NCI-H460 (cell line): ENCODE data around the gene POP7. TPM values are rescaled to one million over a fixed set of nuclear protein-coding genes. Genes with fewer than 3 reads are reported as not detected.

Experiments
- DNase-seq: peaks from one replicate; pipeline ENCODE4 v3.0.0-alpha.2; 2016; ENCODE audit warnings: low read depth; ENCODE audit errors: extremely low read depth
- total RNA-seq: library from RNA; depleted of rRNA; stranded (reverse); fragments of >200 nt; shearing (Covaris generic); gene quantifications from 2 replicates; pipeline ENCODE4 v1.2.3, GENCODE V29; 2014

Gene POP7
- total RNA-seq, 1 experiment from 2014 or later = 45.7 TPM

DNA sequence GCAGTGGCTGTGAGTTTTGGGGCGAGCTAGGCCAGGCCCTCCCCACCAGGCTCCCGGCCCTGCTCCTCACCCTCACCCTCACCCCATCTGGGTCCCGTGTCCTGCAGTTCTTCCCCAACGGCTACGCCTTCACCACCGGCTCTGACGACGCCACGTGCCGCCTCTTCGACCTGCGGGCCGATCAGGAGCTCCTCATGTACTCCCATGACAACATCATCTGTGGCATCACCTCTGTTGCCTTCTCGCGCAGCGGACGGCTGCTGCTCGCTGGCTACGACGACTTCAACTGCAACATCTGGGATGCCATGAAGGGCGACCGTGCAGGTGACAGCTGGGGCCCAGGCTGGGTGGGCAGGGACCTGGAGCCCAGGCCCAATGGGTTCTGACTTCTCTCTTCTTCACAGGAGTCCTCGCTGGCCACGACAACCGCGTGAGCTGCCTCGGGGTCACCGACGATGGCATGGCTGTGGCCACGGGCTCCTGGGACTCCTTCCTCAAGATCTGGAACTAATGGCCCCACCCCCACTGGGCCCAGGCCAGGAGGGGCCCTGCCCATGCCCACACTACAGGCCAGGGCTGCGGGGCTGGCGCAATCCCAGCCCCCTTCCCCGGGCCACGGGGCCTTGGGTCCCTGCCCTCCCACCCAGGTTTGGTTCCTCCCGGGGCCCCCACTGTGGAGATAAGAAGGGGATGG is 27.5 kb upstream of the POP7 start:
- DNase-seq = no peak

DNA sequence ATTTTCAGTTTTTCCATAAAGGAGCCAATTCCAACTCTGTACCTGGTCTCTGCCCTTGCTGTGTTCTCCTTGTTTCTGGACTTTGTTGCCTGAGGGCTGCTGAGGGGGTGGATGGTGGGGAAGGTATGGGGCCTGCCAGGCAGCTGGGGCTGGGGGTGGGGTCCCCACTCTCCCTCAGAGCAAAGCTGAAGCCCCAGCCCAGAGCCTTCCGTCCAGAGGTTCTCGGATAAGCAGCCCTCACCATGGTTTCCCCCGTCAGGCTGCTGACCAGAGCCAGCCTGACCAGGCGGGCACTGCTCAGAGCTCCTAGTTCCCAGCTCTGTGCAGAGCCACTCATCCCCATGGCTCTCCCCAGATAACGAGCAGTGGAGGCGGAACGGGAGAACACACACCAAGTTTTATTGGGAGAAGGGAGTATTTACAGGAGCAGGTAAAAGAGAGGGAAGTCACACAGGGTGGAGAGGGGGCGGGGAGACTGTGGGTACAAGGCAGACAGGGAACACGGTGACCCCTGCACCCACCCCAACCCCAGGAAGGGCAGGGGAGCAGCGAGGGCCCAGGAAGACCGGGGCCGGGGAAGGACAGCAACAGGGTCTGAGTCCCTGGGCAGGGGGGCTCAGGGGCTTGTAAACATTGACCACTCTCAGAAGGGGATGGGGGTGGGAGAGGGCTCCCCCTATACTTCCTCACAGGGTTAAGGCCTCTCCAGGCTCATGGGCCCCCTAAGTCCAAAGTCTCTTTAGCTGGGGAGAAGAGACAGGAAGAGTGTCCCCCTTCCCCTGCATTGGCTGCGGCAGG is 26.6 kb upstream of the POP7 start:
- DNase-seq = no peak

DNA sequence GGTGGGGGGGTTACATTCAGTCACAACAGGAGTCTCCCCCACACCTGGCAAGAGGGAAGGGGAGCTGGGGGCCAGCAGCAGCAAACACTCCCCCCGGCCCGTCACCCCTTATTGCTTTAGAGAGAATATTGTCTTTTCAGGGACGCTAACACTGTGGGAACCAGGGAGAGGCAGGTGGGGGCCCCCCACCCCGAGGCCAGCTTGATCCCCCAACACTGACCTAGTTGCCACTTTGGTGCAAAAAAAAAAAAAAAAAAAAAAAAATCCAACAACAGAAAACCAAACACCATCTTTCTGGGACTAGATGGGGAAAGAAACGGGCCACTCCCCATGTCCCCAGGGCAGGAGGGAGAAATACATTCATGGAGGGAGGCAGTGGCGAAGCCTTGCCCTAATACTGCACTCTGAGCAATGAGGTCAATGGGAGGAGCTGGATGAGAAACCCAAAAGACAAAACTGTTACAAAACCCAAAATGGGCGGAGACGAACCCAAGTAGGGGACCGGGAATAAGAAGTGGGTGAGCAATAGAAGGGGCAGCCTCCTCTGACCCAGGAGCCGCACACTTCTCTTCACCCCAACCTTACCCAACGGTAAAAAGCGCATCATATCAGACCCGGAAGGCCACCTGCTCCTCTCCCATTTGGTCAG is 25.9 kb upstream of the POP7 start:
- no peak for DNase-seq

DNA sequence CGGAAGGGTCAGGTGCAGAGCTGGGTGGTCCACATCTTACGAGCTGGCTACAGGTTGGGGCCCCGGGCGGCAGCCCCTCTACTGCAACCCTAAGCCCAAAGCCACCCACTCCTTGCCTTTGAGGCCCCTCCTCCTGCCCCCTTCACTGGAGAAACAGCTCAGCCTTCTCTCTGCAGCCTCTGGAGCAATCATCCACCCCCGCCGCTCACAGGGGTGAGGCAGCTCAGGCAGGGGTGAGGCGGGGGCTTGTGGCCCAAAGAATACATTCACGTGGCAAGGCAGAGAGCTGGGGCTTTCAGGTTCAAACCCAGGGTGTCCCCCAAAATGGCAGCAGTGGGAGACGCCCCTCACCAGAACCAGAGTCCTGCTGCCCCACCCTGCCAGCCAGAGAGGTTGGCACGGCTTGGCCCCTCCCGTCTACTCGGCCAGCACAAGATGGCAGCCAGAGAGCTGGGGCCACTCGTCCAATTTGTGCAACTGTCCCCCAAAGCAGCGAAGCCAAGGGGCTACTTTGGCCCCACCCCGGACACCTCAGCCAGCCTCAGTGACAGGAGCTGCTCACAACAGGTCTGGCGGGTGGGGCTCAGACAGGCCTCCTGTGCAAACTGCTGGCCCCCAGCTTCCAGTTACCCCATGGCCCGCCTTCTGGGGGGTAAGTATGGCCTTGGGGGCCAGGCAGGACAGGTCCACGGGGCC is 25.2 kb upstream of the POP7 start:
- no peak for DNase-seq

DNA sequence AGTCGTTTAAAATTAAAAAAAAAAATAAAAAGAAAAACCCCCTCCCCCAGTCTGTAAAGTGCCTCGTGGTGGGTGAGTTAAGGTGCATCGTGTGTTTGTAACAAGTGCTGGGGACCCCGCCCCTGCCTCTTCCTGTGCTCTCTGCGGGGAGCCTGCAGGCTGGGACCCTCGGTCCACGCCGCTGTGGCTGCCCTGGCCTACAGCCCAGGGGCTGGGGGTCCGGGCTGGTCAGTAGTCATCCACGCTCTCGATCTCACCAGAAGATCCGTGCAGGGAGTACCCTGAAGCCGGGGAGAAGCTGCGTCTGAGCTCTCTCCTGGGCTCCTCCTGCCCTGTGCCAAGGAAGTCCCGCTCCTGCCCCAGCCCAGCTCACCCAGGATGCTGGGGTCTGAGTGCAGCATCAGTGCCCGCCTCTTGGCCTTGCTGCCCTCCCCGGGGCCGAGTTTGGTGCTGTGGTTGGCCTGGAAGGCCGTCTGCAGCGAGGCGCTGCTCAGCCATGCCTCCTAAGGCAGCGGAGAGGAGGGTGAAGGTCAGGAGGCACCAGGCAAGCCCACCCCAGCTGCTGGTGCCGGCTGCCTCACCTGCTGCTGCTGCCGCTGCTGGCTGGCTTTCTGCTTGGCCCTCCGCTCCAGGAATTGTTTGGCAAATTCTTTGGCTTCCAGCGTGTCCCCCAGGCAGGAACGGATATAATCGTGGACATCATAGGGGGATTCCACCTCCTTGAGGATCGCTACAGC is 24.3 kb upstream of the POP7 start:
- DNase-seq = no peak

DNA sequence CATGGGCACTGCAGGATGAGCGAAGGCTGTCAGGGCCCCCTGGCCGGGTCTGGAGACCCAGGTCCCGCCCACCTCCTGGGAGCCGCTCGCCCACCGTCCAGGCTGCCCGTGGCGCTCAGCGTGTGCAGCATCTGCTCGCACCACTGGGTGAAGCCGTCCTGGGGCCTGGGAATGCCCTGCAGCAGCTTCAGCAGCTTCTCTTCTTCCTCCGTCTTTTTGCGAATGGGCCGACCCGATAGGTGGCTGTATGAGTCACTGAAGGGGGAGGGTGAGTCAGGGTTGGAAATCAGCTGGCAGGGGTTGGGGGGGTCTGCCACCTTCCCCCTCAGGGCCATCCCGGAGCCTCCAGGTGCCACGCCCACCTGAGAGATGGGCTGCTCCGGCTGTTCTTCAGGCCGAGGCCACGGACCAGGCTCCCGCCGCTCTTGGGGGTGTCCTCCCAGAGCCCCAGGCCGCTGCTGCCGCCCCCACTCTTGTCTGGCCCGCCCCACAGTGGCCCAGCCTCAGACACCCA is 23.6 kb upstream of the POP7 start:
- no peak for DNase-seq

DNA sequence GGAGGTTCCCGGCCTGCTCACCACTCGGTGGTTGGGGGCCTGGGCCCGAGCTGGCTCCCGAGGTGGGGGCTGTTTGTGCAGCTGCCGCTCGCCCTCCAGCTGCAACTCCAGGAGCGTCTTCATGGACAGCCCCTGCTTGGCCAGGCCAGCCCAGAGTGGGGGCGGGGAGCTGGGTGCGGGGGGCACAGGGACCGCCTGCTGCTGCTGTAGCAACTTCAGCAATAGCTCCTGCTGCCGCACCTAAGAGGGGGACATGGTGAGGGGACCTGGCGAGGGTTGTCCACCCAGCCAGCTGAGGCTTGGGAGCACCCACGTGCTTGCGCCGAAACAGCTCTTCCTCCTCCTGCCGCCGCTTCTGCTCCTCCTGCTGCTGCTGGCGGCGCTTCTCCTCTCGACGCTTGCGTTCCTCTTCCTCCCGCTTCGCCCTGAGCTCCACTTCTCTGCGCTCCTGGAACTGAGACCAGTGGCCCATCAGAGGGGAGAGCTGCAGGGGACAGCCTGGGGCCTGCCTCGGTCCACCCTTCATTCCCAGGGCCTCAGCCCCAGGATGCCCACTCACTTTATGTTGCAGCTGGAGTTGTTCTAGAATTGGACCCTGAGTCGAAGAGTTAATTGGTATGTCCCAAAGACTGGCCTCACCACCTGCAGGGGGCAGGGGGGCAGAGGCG is 22.8 kb upstream of the POP7 start:
- DNase-seq = no peak

DNA sequence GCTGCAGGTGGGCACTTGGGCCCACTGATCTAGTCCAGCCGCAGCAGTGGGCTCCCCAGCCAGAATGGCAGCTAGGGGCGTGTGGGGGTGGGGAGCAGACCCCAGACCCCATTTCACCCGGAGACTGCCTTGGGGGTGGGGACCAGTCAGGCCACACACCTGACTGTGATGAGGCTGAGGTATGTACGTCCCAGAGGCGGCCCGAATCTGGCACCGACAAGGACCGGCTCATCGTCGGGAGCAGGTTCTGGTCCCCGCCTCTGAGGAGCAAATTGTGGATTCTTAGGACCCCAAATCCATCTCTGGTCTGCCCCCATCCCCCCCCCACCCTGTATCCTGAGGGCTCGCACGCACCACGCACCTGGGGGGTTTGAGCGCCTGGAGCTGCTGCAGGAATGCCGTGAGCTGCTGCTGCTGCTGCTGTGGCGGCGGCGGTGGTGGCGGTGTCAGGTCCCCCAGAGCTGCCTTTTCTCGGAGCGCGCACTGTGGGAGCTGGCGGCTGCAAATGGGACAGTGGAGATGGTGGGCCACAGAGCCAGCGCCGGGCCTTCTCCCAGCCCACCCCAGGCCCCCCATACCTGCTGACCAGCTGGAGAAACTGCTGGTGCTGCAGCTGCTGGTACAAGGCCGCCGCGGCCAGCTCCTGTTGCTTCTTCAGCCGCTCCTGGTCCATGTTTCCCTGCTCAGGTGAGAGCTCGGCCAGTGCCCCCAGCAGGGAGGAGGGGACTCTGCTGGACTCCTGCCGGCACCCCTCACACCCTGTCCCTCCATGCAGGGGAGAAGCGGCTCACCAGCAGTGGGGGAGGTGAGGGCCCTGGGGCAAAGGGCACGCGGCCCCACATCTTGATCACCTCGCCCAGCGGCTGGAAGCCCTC is 22.0 kb upstream of the POP7 start:
- no peak for DNase-seq

DNA sequence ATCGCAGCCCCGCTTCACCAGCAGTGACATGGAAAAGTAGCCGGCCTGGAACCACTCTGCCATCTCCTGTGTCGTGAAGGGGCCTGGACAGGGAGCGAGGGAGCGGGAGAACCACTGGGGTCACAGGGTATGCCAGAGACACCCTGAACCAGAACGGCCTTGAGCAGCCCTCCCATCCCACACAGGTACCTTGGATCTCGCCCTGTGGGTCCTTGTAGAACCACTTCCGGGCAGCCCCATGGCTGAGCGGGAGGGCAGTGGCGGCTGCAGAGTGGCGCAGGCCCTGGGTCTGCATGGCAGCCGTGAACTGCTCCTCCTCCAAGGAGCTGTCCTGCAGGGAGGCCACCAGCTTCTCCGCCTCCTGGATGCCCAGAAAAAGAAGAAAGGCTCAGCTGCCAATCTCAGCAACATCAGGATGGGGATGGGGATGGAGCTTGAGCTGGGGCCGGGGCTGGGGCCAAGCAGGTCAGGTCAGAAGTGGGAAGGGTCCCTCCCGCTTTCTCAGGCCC is 21.3 kb upstream of the POP7 start:
- no peak for DNase-seq

DNA sequence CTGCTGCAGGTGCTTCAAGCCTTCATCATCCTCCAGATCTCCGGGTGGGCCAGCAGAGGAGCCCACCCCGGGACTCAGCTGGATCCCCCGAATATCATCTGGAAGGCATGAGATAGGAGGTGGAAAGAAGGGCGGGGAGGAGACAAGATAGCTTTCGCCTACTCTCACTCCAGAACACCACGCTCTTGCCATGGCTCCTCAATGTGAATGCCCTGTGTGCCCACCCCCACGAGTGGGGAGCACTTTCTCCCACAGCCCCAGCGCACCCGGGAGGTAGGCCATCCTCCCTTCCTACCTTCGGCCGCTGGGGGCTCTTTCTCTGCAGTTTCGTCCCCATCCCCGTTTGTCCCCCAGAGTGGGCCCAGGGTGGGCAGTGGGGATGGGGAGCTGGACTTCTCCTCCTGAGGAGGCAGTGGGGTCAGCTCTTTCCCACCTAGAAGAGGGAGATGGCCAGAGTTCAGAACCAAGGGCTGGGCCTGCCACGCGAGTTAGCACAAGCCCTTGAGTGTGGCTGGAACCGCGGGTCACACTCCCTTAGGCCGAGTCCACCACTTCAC is 20.8 kb upstream of the POP7 start:
- DNase-seq = no peak

DNA sequence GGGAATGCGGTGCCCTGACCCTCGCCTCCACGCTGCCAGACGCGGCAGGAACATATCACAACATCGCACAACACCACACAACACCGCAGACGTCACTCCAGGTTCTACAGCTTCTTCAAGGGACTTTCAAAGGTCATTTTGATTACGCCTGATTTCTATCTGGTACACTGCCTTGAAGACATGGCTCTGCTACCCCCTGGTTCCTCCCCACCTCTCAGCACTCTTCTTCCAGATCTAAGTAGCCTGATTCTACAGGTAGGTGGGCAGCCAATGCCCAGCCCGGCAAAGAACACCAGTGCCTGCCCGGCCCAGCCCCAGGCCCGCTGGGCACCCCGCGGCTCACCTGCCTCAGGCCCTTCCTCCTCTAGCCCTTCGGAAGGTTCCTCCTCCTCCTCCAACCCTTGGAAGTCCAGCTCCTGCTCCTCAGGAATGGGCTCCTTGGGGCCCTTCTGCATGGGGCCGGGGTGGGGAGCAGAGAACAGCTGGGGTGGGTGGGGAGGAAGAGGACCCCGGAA is 20.2 kb upstream of the POP7 start:
- DNase-seq = no peak

DNA sequence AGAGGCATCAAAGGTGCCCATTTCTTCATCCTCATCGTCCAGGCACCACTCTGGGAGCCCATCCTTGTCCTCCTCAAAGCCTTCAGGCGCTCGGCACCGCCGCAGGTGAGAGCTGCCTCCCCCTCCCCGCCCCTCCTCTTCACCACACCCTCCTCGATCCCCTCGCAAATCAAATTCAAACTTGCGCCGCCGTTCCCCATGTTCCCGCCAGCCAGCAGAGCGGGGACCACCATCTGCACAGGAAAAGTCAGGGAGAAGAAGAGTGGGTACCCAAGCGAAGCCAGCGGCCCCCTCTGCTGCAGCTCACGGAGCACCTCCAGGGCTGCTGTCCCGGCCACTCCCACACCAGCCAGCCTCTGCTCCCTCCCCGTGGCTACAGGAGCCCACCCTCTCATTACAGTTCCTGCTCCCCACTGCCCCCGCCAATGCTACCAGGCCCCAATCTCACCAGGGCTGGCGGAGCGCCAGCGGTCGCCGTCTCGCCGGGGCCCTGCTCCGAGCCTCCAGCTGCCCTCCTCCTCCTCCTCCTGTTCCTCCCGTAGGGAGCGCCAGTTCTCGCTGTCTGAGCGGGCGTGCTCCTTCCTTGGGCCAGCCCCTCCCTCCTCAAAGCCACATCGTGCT is 19.6 kb upstream of the POP7 start:
- no peak for DNase-seq

DNA sequence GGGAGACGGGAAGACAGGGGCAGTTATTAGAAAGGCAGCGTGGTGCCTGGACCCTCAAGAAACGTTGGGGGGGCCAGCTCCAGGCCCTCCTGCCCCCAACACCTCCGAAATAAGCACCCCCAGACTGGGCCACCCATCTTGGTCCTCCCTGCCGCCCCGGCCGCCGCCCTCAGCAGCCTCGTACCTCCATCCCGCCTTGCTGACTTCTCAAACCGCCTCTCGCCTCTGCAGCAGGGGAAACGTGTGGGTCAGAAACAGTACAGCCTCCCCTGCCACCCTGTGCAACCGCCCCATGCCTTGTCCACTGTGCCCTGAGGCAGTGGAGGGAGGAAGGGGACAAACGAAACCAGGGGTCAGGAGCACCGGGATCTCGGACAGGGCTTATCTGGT is 19.1 kb upstream of the POP7 start:
- no peak for DNase-seq

DNA sequence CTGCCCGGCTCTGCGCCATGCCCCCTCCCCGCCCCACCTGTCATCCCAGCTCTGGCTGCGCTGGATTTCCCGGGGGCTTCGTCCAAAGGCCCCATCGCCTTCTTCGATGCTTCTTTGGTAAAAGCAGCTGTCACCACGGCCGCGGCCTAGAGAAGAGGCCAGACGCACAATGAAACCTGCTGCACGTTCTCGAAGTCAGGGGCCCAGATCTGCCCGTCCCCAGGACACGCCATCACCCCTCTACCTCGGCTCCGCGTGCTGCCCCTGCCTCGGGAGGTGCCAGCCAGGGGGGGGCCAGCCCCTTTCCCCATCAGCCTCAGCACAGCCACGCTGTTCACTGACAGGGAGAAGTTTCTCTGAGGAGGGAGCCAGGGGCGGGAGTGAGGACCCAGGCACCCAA is 18.7 kb upstream of the POP7 start:
- DNase-seq = no peak

DNA sequence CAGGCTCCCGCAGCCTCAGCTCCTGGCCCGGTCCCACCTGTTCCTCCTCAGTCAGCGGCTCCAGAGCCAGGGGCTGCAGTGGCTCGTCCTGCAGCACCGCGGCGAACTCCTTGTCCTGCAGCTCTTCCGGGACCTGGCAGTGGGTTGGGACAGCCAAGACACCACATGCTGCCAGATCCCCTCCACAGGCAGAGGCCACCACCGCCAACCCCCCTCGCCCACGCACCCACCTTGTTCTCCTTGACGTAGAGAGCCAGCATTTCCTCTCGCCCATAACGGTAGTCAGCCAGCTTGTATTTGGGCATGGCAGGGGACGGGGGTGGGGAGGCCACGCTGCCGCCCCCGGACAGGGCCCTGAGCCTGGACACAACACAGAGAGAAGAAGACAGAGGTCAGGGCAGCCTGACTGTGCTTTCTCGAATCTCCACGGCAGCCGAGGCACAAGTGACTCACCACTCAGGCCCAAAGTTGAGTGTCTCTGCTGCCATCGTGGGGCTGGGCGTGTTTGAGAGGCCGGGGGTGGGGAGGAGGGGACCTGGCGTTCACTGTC is 18.1 kb upstream of the POP7 start:
- no peak for DNase-seq

DNA sequence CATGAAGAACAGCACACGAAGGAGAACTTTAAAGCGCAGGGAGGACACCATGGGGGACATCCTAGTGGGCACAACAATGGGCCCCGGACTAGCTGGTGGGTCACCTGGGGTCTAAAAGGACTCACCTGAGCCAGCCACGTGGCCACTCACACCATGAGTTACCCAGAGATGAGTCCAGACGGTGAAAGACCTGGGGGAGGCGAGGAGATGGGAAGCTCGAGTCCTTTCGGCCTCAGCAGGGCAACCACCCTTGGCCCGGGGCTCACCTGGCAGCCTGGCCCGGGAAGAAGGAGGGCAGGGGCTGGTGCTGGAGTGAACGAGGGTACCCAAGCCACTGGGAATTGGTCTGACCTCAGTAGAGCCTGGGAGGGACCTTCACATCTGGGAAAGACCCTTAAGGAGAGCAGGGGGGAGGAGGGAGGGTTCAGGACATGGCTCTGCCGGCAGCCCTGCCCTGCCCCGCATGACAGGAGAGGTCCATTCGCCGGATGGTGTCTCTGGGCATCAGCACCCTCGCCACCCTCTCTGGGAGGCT is 17.5 kb upstream of the POP7 start:
- no peak for DNase-seq
